ENCODE results near the gene TSPY9.
"Not testable (repeated sequence)": the region's sequence is repeated elsewhere in the genome, so short reads cannot be mapped to it uniquely, and the experiment has no call there.

DNA sequence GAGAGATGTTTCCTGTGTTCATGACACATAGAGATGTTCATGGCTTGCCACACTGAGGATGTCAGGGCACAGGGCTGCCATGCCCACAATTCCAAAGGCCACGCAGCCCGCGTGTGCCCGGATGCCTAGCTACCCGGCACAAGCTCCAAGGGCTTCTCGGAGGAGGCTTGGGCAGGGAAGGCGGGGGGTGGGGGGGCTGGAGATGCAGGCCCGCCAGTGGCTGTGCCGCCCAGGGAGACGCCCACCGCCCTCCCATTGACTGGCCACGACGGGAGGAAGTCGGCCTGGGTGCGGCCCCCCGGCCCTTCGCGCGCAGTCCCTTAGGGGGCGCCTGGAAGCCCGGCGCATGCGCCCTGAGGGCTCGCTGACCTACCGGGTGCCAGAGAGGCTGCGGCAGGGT is 40.5 kb downstream of the TSPY9 start, which contains the start of gene TSPY10:
- TF ChIP-seq, protein P1, sequence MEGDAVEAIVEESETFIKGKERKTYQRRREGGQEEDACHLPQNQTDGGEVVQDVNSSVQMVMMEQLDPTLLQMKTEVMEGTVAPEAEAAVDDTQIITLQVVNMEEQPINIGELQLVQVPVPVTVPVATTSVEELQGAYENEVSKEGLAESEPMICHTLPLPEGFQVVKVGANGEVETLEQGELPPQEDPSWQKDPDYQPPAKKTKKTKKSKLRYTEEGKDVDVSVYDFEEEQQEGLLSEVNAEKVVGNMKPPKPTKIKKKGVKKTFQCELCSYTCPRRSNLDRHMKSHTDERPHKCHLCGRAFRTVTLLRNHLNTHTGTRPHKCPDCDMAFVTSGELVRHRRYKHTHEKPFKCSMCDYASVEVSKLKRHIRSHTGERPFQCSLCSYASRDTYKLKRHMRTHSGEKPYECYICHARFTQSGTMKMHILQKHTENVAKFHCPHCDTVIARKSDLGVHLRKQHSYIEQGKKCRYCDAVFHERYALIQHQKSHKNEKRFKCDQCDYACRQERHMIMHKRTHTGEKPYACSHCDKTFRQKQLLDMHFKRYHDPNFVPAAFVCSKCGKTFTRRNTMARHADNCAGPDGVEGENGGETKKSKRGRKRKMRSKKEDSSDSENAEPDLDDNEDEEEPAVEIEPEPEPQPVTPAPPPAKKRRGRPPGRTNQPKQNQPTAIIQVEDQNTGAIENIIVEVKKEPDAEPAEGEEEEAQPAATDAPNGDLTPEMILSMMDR (IDR thresholded peaks at IDR 0.05 in 8 of 11, conservative IDR thresholded peaks at IDR 0.05 in 3 of 11), result not testable (repeated sequence)
- TF ChIP-seq POLR2AphosphoS5 (IDR thresholded peaks at IDR 0.05), result not testable (repeated sequence)

Data from spleen (tissue), 7 donors.